ENCODE results near the gene UGT2A1.
"Not testable (repeated sequence)": the region's sequence is repeated elsewhere in the genome, so short reads cannot be mapped to it uniquely, and the experiment has no call there.

UGT2A1 gene

DNA sequence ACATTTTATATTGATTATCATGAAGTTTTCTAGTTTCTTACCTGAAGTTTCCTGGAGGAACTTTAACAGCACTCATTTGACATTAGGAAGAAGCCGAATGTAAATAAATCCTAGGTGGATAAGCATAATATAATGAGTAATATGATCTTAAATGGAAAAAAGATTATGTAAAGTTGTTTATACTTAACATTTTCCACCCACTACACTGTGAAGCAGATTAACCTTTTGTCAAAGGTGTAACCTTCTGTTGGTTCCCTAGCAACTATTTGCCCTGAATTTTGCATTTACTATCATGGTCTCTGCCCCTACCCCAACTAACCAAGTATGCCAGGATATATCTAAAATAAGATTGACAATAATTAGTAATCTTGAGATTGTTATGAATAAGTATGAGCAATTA lies at the start of gene UGT2A1:
UGT2A1 (minus strand) TSS at position 101 of the 400 bp plus-strand sequence. CDS start 5,603 bp downstream, outside the sequence.
- no peak for DNase-seq

DNA sequence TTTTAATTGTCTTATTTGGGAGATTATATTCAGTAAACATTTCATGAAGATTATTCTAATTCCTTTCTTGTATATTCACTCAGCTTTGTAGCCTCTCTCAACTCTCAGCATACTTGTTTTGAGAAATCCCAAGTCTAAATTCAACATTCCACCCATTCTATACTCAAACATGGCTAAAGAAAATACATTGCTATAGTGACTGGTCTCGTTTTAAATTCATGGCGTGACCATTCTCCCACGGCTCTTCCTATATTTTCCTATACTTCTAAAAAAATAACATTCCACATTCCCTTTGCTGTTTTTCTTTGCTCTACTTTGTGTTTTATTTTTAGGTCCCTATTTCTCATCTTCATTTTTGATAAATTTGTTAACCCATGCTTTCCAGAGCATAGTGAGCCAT lies 49.2 kb upstream of the UGT2A1 start:
- DNase-seq: no peak

DNA sequence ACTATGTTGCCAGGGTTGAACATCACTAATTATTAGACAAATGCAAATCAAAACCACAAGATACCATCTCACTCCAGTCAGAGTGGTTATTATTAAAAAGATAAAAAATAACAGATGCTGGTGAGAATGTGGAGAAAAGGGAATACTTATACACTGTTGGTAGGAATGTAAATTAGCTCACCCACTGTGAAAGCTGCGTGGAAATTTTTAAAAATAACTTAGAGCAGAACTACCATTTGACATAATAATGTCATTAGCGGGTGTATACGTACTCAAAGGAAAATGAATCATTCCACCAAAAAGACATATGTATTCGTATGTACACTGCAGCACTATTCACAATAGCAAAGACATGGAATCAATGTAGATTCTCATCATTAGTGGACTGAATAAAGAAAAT lies 48.6 kb upstream of the UGT2A1 start:
- DNase-seq: no peak

DNA sequence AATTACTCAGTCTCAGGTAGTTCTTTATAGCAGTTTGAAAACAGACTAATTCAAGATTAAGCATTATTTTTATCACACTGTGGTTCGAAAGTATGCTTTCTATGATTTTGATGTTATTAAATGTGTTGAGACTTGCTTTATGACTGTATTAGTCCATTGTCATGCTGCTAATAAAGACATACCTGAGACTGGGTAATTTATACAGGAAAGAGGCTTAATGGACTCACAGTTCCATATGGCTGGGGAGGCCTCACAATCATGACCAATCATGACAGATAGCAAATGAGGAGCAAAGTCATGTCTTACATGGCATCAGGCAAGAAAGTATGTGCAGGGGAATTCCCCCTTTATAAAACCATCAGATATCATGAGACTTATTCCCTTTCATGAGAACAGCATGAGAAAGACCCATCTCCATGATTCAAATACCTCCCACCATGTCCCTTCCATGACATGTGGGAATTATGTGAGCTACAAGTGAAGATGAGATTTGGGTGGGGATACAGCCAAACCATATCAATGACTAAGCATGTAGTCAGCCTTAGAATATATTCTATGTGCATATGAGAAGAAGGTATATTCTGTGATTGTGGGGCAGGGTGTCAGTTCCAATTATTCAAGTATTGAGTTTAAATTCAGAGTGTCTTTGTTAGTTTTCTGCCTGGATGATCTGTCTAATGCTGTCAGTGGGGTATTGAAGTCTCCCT lies 44.6 kb upstream of the UGT2A1 start:
- no peak for DNase-seq

DNA sequence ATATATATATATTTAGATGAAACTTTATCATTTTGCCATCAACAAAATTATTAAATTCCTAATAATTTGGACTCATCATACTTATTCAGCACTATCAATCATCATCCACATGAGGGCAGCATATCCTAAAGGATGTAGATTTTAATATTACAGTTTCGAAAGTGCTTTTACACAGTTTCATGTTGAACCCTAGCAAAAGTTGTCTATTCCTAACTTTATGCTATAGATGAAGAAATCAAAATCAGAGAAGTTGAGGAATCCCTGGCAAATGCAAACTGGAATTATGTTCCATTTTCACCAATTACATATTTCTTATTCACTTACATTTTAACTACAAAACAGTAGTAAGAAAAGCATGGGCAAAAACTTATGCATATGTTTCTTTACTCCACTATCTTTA lies 36.6 kb upstream of the UGT2A1 start:
- DNase-seq: peak; percentile 3

DNA sequence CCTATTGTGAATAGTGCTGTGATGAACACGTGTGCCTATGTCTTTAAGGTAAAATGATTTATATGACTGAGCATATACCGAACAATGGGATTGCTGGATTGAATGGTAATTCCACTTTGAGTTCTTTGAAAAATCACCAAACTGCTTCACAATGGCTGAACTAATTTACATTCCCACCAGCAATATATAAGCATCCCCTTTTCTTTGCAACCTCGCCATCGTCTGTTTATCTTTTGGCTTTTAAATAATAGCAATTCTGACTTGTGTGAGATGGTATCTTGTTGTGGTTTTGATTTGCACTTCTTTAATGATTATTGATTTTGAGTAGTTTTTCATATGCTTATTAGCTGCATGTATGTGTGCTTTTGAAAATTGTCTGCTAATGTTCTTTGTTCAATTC lies 31.8 kb upstream of the UGT2A1 start:
- DNase-seq: no peak

DNA sequence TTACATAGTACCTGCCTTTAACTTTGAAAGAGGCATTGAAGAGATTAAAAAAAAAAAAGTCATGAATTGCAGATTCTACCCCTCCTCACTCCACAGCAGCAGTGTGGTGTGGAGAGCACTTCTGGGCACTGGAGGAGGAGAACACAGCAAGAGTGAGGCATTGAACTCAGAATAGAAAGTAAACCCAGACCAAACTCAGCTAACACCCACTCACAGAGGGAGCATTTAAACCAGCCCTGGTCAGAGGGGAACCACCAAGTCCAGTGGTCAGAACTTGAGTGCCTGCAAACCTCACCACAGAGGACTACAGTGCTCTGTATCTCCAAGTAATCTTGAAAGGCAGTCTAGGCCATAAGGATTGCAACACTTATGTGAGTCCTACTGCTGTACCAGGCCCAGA lies 15.6 kb upstream of the UGT2A1 start:
- DNase-seq: no peak

DNA sequence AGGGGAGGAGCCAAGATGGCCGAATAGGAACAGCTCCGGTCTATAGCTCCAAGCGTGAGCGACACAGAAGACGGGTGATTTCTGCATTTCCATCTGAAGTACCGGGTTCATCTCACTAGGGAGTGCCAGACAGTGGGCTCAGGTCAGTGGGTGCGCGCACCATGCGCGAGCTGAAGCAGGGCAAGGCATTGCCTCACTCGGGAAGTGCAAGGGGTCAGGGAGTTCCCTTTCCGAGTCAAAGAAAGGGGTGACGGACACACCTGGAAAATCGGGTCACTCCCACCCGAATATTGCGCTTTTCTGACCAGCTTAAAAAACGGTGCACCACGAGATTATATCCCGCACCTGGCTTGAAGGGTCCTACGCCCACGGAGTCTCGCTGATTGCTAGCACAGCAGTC lies 11.0 kb upstream of the UGT2A1 start:
- not testable (repeated sequence) for DNase-seq

DNA sequence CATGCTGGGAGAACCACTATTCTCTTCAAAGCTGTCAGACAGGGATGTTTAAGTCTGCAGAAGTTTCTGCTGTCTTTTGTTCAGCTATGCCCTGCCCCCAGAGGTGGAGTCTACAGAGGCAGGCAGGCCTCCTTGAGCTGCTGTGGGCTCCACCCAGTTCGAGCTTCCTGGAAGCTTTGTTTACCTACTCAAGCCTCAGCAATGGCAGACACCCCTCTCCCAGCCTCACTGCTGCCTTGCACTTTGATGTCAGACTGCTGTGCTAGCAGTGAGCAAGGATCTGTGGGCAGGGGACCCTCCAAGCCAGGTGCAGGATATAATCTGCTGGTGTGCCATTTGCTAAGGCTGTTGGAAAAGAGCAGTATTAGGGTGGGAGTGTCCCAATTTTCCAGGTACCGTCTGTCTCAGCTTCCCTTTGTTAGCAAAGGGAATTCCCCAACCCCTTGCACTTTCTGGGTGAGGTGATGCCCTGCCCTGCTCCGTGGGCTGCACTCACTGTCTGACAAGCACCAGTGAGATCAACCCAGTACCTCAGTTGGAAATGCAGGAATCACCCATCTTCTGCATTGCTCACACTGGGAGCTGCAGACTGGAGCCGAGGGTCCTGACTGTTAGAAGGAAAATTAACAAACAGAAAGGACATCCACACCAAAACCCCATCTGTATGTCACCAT lies 8.2 kb upstream of the UGT2A1 start:
- peak; percentile 47 for DNase-seq

DNA sequence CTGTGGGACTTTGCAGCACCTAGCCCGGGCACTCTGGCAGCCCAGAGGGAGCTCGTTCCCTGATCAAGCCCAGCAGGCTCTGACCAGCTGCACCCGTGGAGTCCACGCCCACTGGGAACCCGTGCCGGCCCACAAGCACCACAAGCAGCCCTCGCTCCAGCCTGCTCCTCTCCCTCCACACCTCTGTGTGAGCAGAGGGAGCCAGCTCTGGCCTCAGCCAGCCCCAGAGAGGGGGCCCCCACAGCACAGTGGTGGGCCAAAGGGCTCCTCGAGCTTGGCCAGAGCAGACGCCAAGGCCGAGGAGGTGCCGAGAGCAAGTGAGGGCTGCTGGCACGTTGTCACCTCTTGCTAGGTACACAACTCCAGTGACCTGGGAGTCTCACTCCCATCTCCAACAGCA lies 5.1 kb upstream of the UGT2A1 start:
- DNase-seq: no peak

DNA sequence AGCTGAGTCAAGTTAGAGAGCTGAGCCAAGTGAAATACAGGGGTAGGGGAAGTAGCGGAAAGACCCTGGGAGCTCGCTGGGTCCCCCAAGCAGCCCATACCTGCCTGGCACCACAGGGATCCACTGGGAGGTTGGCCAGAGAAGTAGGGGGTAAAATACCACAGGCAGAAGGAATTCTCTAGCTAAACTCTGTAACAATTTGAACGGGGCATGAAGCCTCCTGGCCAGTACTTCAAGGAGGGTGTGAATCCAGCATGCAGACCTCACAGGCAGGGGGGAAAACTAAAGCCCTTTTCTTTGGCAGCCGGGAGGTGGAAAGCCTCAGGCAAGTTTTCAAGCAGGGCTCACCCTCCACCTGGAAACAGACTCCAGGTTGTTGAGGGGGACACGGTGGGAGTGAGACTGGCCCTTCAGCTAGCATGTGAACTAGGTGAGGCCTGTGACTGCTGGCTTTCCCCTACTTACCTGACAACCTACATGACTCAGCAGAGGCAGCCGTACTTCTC lies 3.7 kb upstream of the UGT2A1 start:
- no peak for DNase-seq

DNA sequence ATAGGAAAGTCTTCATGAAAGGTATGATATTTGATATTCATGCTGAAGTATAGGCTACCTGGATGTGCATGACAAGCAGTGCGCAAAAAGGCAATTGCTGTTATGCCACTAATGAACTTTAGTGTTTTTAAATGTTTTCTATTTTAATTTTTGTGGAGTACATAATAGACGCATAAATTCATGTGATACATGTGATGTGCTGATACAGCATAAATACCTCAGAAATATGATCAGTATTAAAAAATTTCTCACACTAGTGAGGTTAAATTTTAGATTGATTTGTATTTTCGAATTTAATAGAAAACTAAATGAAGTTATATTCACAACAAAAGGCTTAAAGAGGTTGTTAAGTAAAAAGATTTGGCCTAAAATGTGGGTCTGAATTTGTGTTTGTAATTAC lies 2.2 kb downstream of the UGT2A1 start:
- no peak for DNase-seq

DNA sequence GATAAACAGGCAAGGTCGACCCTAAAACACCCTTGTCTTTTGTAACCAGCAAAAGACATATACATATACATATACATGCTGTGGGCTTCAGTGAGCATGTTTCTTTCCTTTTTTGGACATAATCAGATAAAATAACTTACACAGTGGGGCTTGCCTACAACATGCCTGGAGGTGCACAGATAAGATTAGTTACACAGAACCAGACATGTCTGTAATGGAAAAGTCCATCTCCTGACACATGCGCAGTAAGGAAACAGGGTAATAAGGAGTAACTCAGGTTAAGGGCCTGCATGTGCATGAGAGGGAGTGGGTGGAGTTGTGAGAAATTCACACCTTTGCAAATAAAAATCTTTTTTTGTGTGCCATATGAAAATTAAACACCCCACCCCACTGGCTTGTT lies 3.4 kb downstream of the UGT2A1 start:
- no peak for DNase-seq

DNA sequence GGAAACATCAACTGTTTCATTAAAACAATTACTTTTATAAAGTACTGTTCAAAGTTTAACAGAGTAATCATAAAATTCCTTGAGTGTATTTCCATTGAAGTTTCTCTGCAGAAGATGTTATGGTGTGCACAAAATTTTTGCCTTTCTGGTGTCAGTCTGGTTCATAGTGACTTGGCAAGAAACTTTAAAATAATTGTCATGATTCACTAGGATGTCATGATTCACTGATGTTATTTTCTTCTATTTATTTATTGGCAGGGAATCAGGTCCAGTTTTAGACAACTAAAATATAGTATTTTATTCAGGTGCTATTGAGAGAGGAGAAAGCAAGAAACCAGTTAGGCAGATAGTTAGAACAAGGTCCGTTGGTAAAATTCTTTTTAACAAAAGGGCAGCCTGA lies 3.8 kb downstream of the UGT2A1 start:
- DNase-seq: no peak

DNA sequence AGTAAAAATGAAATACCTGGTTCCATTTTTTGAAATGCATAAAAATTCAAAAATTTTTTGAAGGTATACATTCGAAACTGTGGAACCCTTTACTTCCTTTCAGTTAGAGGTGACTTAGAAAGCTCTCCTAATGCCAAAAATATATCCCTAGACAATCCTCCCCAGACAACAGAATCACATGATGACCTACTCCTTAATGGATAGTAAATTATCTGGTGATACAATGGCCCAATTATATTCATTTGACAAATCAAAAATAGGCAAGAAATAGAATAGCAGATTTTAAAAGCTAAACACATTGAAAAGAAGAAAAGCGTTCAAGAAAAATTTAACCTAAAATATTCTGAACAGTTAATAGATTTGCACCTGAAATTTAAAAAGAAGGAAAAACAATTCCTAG lies 10.1 kb downstream of the UGT2A1 start:
- no peak for DNase-seq

DNA sequence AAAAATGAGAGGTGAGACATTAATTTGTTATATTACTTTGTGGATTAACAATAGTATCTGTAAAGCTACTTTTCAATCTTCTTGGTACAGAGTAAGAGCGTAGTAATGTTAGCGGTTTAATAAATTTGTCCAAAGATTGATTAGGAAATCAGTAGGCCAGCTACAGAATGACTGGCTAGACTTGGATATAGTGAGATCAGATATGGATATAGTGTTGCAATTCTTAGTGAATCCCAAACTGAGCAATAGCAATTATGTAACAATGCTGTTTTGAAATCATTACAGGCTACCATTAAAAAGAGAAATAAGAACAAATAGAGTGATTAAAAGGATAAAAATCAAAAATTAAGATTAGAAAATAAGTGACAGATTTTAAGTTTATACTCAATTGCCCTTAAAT lies 12.8 kb downstream of the UGT2A1 start:
- no peak for DNase-seq

DNA sequence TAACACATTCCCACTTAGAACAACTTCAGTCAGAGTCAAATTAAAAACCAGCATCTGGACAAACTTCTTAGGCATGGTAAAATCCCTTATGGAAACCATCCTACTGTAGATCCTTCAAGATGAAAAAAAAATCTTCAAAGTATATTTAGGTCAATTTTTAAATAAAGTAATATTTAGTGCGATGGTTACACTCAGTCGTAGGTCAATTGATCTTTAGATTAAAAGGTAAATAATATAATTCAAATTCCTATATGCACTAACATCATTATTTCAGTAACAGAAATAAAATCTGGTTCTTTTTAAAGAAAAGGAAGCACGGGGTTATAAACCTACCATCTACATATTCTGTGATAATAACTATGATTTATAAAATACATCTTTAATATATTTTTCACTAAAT lies 13.5 kb downstream of the UGT2A1 start, which contains the start of gene UGT2A2:
UGT2A2 (minus strand) TSS at position 101 of the 400 bp plus-strand sequence; CDS start at position 99, 2 bp downstream.
- no peak for DNase-seq

DNA sequence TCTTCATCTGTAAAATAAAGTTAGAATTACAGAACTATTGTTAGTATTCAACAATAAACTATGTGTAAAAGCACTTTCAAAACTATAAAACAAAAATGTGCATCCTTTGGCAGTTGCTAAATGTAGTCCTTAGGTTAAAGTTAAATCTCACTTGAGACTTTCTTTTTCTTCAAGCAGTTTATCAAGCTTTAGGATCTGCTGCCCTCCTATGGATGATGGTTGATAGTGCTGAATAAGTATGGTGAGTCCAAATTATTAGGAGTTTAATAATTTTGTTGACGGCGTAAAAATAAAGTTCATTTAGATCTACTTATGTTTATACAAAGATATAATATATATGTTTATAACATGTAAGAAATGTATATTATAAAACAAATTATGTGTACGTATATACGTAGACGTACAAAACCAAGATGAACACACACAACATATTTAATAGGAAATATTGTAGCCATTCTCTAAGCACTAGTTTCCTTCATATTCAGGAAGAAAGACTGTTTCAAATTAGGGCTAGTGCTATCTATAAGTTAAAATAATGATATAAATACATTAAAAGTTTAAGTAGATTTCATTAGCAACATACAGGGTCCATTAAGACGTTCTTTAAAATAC lies 35.9 kb downstream of the UGT2A1 start:
- DNase-seq: no peak

DNA sequence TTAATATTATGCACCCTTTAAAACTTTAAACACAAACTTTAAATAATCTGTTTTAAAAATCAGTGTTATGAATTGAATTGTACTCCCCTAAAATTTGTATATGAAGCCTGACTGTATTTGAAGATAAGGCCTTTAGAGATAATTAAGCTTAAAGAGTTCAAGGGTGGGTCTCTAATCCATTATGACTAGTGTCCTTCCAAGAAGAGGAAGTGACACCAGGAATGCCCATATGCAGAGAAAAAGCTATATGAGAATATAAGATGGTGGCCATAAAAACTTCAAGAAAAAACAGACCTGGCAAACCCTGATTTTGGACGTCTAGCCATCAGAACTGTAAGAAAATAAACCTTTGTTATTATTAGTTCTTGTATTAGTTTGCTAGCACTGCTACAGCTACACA lies 42.6 kb downstream of the UGT2A1 start:
- DNase-seq: no peak

DNA sequence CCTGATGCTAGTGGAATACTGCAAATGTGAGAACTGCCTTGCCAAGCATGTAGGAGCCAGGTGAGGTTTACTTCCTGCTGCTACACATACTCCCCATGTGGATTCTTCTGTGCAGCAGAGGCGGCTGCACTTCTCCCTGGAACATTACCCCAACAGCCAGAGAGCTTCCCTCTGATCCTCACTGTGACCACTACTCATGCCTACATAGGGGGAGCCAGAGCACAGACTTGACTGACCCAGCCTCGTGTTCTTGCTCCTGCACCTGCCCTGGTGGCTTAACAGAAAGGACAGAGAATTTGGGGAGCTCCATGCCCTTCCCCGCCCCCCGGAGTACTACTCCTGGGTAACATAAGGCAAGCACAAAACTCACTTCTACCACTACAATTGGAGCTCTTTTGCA lies 52.0 kb downstream of the UGT2A1 start:
- DNase-seq: no peak

DNA sequence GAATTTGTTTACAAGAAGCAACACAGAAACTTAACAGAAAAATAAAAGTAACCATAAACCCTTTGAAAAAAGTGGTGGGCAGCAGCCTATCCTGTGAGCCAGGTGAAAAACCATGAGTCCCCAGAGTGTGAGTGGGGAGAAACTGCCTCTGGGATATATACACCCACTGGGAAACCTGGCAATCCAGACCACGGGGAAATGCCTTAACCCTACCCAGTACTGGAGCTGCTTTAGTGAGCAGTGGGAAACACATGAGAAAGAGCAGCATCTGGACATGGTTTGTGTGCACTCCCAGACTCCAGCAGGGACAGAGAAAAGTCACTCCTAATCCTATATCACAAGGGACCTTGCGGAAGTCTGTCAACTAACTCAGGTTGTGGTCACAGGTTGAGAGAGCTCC lies 53.0 kb downstream of the UGT2A1 start:
- no peak for DNase-seq

DNA sequence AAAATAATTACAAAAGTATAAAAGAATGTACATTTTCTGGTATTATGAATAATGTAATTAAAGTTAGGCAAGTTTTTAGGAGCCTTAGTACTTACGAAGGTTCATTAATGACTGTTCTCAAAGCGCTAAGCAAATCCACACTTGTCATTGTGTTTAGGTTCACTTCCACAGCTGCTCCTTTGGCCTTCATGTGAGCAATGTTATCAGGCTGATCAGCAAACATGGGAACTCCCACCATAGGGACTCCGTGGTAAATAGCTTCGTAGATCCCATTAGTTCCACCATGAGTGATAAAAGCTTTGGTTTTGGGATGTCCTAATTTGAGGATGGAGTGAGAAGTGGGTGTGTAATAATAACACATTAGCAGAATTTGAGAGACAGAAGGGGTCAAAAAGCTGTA lies 58.7 kb downstream of the UGT2A1 start:
- DNase-seq: no peak

DNA sequence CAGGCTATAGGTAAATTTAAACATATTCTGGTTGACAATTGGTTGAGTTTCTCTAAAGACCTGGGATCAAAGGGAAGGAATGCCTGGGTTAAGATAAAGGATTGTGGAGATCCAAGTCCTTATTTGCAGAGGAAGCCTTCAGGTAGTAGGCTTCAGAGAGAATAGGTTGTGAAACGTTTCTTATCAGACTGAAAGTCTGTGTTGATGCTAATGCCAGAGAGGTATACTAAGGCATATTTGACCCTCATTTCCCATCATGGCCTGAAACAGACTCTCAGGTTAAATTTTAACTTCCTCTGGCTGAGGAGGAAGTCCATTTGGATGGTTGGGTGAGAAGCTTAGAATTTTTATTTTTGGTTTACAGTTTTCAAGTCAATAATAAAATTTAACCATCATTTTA lies 61.7 kb downstream of the UGT2A1 start:
- DNase-seq: no peak

DNA sequence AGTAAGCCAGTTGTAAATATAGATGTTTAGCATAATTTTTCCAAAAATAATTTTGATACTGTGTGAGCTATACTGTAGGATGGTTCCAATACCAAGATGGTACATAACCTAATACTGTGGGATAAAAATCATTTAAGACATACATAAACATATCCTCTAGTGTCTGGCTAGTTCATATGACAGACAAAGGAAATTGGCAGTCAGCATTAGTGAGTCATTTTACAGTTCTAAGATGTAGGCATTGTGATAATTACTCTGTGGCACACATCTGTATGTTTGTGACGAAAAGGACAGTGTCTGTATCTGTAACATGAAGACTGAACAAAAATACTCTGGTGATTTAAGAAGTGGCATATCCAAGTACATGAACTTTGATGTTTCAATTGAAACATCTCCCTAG lies 63.2 kb downstream of the UGT2A1 start:
- no peak for DNase-seq
